SK-N-SH (cell line): ENCODE results near the gene AGMO. TPM values are rescaled to one million over a fixed set of nuclear protein-coding genes. Genes with fewer than 3 reads are reported as not detected.

ENCODE experiments used
- CTCF ChIA-PET: fragments of 300-600, 350-600 bp; formaldehyde crosslinking; extraction: SDS; loops from one replicate; lab custom pipeline; 2021; lab: Yijun Ruan, JAX
- POLR2A ChIA-PET: fragments of 350-600 bp; sonication (Branson Sonifier 250); formaldehyde crosslinking; extraction: SDS; loops from one replicate; lab custom pipeline; 2020; ENCODE audit warnings: antibody characterized with exemption, inconsistent platforms; lab: Yijun Ruan, JAX
- DNase-seq: peaks from one replicate; pipeline ENCODE4 v3.0.0; 2012
- H2AFZ ChIP-seq: fragments of 200-600 bp; sonication (generic); 2 replicates; pipeline ENCODE4 v1.8.1; 2016; ENCODE audit warnings: antibody characterized with exemption, mild to moderate bottlenecking, low read depth
- H3F3A ChIP-seq: fragments of 200-600 bp; sonication (generic); replicated peaks from 2 replicates; pipeline ENCODE3; 2016; ENCODE audit warnings: antibody characterized with exemption, mild to moderate bottlenecking; ENCODE audit not compliant: insufficient read depth
- H3K27ac ChIP-seq, 2 experiments: fragments of 200-500 bp in 1 of 2; fragments of 200-600 bp in 1 of 2; sonication (Bioruptor generic) in 1 of 2; sonication (generic), shearing (Covaris generic) in 1 of 2; 2 replicates each; pipeline versions ENCODE4 v1.5.1 to v1.6.1; 2014 to 2016; ENCODE audit warnings: low read depth in 2 of 2, inconsistent platforms in 1 of 2, low read length in 1 of 2, mild to moderate bottlenecking in 1 of 2, mixed read lengths in 1 of 2
- H3K27me3 ChIP-seq: fragments of 200-600 bp; sonication (generic), shearing (Covaris generic); 2 replicates; pipeline ENCODE4 v1.6.1; 2016; ENCODE audit warnings: mixed run types; ENCODE audit not compliant: insufficient read depth
- H3K36me3 ChIP-seq, 2 experiments: fragments of 200-500 bp in 1 of 2; fragments of 200-600 bp in 1 of 2; sonication (Bioruptor generic) in 1 of 2; sonication (generic) in 1 of 2; replicated peaks in 1 of 2; 2 replicates each; pipeline versions ENCODE3 to v1.5.1; 2014 to 2016; ENCODE audit warnings: low read length in 1 of 2, mild to moderate bottlenecking in 1 of 2; ENCODE audit not compliant: insufficient read depth in 2 of 2, control insufficient read depth in 1 of 2
- H3K4me1 ChIP-seq, 2 experiments: fragments of 200-500 bp in 1 of 2; fragments of 200-600 bp in 1 of 2; sonication (Bioruptor generic) in 1 of 2; sonication (generic), shearing (Covaris generic) in 1 of 2; 2 replicates each; pipeline versions ENCODE4 v1.5.1 to v1.6.1; 2014 to 2016; ENCODE audit warnings: low read depth in 1 of 2, low read length in 1 of 2, mixed run types in 1 of 2; ENCODE audit not compliant: insufficient read depth in 2 of 2, control insufficient read depth in 1 of 2
- H3K4me2 ChIP-seq: fragments of 200-600 bp; sonication (generic), shearing (Covaris generic); 2 replicates; pipeline ENCODE4 v1.6.1; 2017; ENCODE audit warnings: mixed run types
- H3K4me3 ChIP-seq, 2 experiments: fragments of 200-500 bp in 1 of 2; fragments of 200-600 bp in 1 of 2; sonication (Bioruptor generic) in 1 of 2; sonication (generic), shearing (Covaris generic) in 1 of 2; 2 replicates each; pipeline versions ENCODE4 v1.5.1 to v1.8.1; 2014 to 2016; ENCODE audit warnings: low read depth in 2 of 2, inconsistent platforms in 1 of 2, low read length in 1 of 2, mild to moderate bottlenecking in 1 of 2, mixed read lengths in 1 of 2, moderate library complexity in 1 of 2
- H3K79me2 ChIP-seq: fragments of 200-600 bp; sonication (generic); 2 replicates; pipeline ENCODE4 v1.8.1; 2017; ENCODE audit warnings: mild to moderate bottlenecking; ENCODE audit not compliant: insufficient read depth
- H3K9ac ChIP-seq: fragments of 200-600 bp; sonication (generic); 2 replicates; pipeline ENCODE4 v1.6.1; 2017; ENCODE audit warnings: mixed run types
- H3K9me2 ChIP-seq: fragments of 200-600 bp; sonication (generic); 2 replicates; pipeline ENCODE4 v1.6.1; 2017; ENCODE audit warnings: mixed run types
- H3K9me3 ChIP-seq: fragments of 200-600 bp; sonication (generic); 2 replicates; pipeline ENCODE4 v1.6.1; 2017; ENCODE audit warnings: mixed run types, mild to moderate bottlenecking, moderate library complexity
- H4K20me1 ChIP-seq: fragments of 200-600 bp; sonication (generic); 2 replicates; pipeline ENCODE4 v1.6.1; 2017; ENCODE audit warnings: mild to moderate bottlenecking, mixed run types; ENCODE audit not compliant: insufficient read depth
- CTCF ChIP-seq: fragments of 200-600 bp; sonication (generic); IDR thresholded peaks from 2 replicates; pipeline ENCODE4 v1.6.1; 2017; ENCODE audit warnings: antibody characterized with exemption, mild to moderate bottlenecking, moderate library complexity
- GATA2 ChIP-seq: sonication (generic); formaldehyde crosslinking; IDR thresholded peaks from 2 replicates; pipeline ENCODE4 v1.5.0; 2020; ENCODE audit warnings: mild to moderate bottlenecking, missing genetic modification reagents
- IRF3 ChIP-seq: fragments of 150-350 bp; IDR thresholded peaks from 2 replicates; pipeline ENCODE4 v1.6.1; 2016; ENCODE audit warnings: mild to moderate bottlenecking, low read depth, low read length
- NFIC ChIP-seq: IDR thresholded peaks from 2 replicates; pipeline ENCODE4 v1.4.0; 2012; ENCODE audit warnings: borderline replicate concordance
- NRF1 ChIP-seq: IDR thresholded peaks from 2 replicates; pipeline ENCODE4 v1.6.1; 2012; ENCODE audit warnings: low read depth, mild to moderate bottlenecking, low read length
- PBX3 ChIP-seq: IDR thresholded peaks from 2 replicates; pipeline ENCODE4; 2012
- POLR2AphosphoS5 ChIP-seq: IDR thresholded peaks from 2 replicates; pipeline ENCODE4 v1.6.1; 2012; ENCODE audit warnings: low read depth, low read length
- RCOR1 ChIP-seq: fragments of 150-350 bp; IDR thresholded peaks from 2 replicates; pipeline ENCODE4 v1.6.1; 2017; ENCODE audit warnings: antibody characterized with exemption, low read length
- REST ChIP-seq: IDR thresholded peaks from 2 replicates; pipeline ENCODE4 v1.6.1; 2012; ENCODE audit warnings: mild to moderate bottlenecking, low read depth, low read length, moderate library complexity
- RXRA ChIP-seq: IDR thresholded peaks from 2 replicates; pipeline ENCODE4 v1.4.0; 2012; ENCODE audit warnings: low read depth, mild to moderate bottlenecking, borderline replicate concordance
- SIN3A ChIP-seq: IDR thresholded peaks from 2 replicates; pipeline ENCODE4 v1.6.1; 2012; ENCODE audit warnings: low read depth, mild to moderate bottlenecking, low read length, moderate library complexity, borderline replicate concordance
- SMC3 ChIP-seq: IDR thresholded peaks from 2 replicates; pipeline ENCODE4 v1.6.1; 2012; ENCODE audit warnings: low read depth, low read length, improper control_type of control experiment
- TAF1 ChIP-seq: IDR thresholded peaks from 2 replicates; pipeline ENCODE4 v1.6.1; 2012; ENCODE audit warnings: low read depth, mild to moderate bottlenecking, low read length, moderate library complexity, borderline replicate concordance
- USF1 ChIP-seq: IDR thresholded peaks from 2 replicates; pipeline ENCODE4 v1.4.0; 2012; ENCODE audit warnings: low read depth, borderline replicate concordance
- ZBTB33 ChIP-seq: IDR thresholded peaks from 2 replicates; pipeline ENCODE4 v1.4.0; 2012; ENCODE audit warnings: low read depth, borderline replicate concordance
- WGBS: methylation state at CpG from one replicate; pipeline ENCODE4 v1.1.6; 2017; ENCODE audit warnings: low lambda C conversion rate; 5-methylcytosine and 5-hydroxymethylcytosine counted together
- polyA plus RNA-seq, 3 experiments: library from polyadenylated mRNA; depleted of rRNA; stranded (reverse); fragments of >200 nt; gene quantifications; 2 replicates each; pipeline ENCODE4 v1.2.3, GENCODE V29; 2012

AGMO gene
- polyA plus RNA-seq, 1 of the 3 experiments (the other 2 are of a cell fraction), result 0.05 TPM

GRCh38 chr7:15166620-15167019, 395.2 kb downstream of the AGMO start:
- Histone ChIP-seq H3K36me3 (no peaks in the 10 kb centered on the region), H3K9me3 (no peaks in the 10 kb centered on the region), H2AFZ (no peak overlapping the region), H3K27me3 (no peaks in the 10 kb centered on the region), H3K4me2 (no peak overlapping the region), H3K9ac (no peak overlapping the region), H3K4me1 (no peaks in the 10 kb centered on the region), H3K9me2 (no peaks in the 10 kb centered on the region), H3F3A (no peaks in the 10 kb centered on the region), H3K79me2 (no peaks in the 10 kb centered on the region), H3K4me3 (no peak overlapping the region), H4K20me1 (no peaks in the 10 kb centered on the region), H3K27ac (no peak overlapping the region)
- CTCF ChIA-PET, result no interaction called here
- no peak for DNase-seq
- 96% methylated on average over 1 of the region's 1 CpG for WGBS
- POLR2A ChIA-PET, result no interaction called here
- TF ChIP-seq RXRA (no peak), PBX3 (no peak), POLR2AphosphoS5 (no peak), USF1 (no peak), RCOR1 (no peak), NFIC (no peak), NRF1 (no peak), ZBTB33 (no peak), SIN3A (no peak), CTCF (no peak), REST (no peak), SMC3 (no peak), TAF1 (no peak), IRF3 (no peak), GATA2 (CRISPR knock-in tag) (no peak)
- TF ChIP-seq, all 33 proteins: peak for 0
